Hepatocyte (in vitro differentiated cells): ENCODE data around the gene UTP25.

ENCODE experiments used
- CTCF ChIP-seq: fragments of 200-600 bp; sonication (generic); IDR thresholded peaks from 2 replicates; pipeline ENCODE4 v1.5.1; 2016; ENCODE audit warnings: antibody characterized with exemption, mild to moderate bottlenecking; ENCODE audit not compliant: poor library complexity
- EZH2phosphoT487 ChIP-seq: fragments of 200-600 bp; sonication (generic); IDR thresholded peaks from one replicate; pipeline ENCODE4 v1.6.1; 2018; ENCODE audit warnings: antibody characterized with exemption, mild to moderate bottlenecking, low read depth, moderate library complexity; ENCODE audit not compliant: unreplicated experiment, severe bottlenecking

- TF ChIP-seq CTCF (peak; percentile 73), EZH2phosphoT487 (no peak)
Observed at GRCh38 chr1:209827384-209828262, at the start of gene UTP25.
